Memory B cell (primary cell): ENCODE measurements around the gene TYW1.
A peak's percentile ranks its signal among the peaks of the same experiment; 100 is the strongest.
"Not testable (repeated sequence)": the region's sequence is repeated elsewhere in the genome, so short reads cannot be mapped to it uniquely, and the experiment has no call there.

Source experiments
- ATAC-seq: fragments of 150-1000 bp; cut with Tn5 transposase; 2 replicates; pipeline ENCODE4 v1.10.0; 2021; ENCODE audit warnings: low read depth, mild to moderate bottlenecking, moderate library complexity
- DNase-seq, 2 donors: peaks; one replicate each; pipeline ENCODE4 v3.0.0; 2022; ENCODE audit warnings: low spot score in 2 of 2
- H3K27ac Mint-ChIP-seq: one replicate; pipeline ENCODE4 v1.8.0; 2022; ENCODE audit warnings: mild to moderate bottlenecking, moderate library complexity, mixed read lengths
- H3K27me3 Mint-ChIP-seq: one replicate; pipeline ENCODE4 v1.8.0; 2022; ENCODE audit warnings: mixed read lengths
- H3K36me3 Mint-ChIP-seq: one replicate; pipeline ENCODE4 v1.8.0; 2022; ENCODE audit warnings: mild to moderate bottlenecking, mixed read lengths
- H3K4me1 Mint-ChIP-seq: one replicate; pipeline ENCODE4 v1.8.0; 2022; ENCODE audit warnings: mixed read lengths
- H3K4me3 Mint-ChIP-seq: one replicate; pipeline ENCODE4 v1.8.0; 2022; ENCODE audit warnings: mild to moderate bottlenecking, moderate library complexity, mixed read lengths
- H3K9me3 Mint-ChIP-seq: one replicate; pipeline ENCODE4 v1.8.0; 2022; ENCODE audit warnings: mixed read lengths

TYW1 gene

GRCh38 chr7:67043559-67043930, 46.9 kb downstream of the TYW1 start:
- H3K36me3 Mint-ChIP-seq: not testable (repeated sequence)

GRCh38 chr7:67045496-67045995, 48.9 kb downstream of the TYW1 start:
- no peak for ATAC-seq
- Mint-ChIP-seq H3K4me1 (peaks cover 10% of the 10 kb centered on the region), H3K27me3 (no peaks in the 10 kb centered on the region), H3K4me3 (no peak overlapping the region), H3K9me3 (no peaks in the 10 kb centered on the region), H3K27ac (no peak overlapping the region), H3K36me3 (peaks cover 15% of the 10 kb centered on the region)
- DNase-seq: no peak

More at GRCh38 chr7:67043559-67043930, 46.9 kb downstream of the TYW1 start:
- H3K9me3 Mint-ChIP-seq, H3K4me3 Mint-ChIP-seq, ATAC-seq, H3K4me1 Mint-ChIP-seq, DNase-seq, H3K27me3 Mint-ChIP-seq, H3K27ac Mint-ChIP-seq: not testable (repeated sequence)

- ATAC-seq, H3K4me3 Mint-ChIP-seq, DNase-seq, H3K9me3 Mint-ChIP-seq, H3K27ac Mint-ChIP-seq, H3K4me1 Mint-ChIP-seq, H3K27me3 Mint-ChIP-seq: not testable (repeated sequence)
- H3K36me3 Mint-ChIP-seq: peaks cover 26% of the 10 kb centered on the region
Measured at GRCh38 chr7:67046819-67047218, 50.2 kb downstream of the TYW1 start.

- H3K4me3 Mint-ChIP-seq, H3K9me3 Mint-ChIP-seq, DNase-seq, H3K27me3 Mint-ChIP-seq, ATAC-seq: not testable (repeated sequence)
- peak overlapping the region; percentile 74 for H3K27ac Mint-ChIP-seq
- H3K4me1 Mint-ChIP-seq: peaks cover 12% of the 10 kb centered on the region
- H3K36me3 Mint-ChIP-seq: peaks cover 43% of the 10 kb centered on the region
Measured at GRCh38 chr7:67049908-67050307, 53.3 kb downstream of the TYW1 start.

- DNase-seq, H3K9me3 Mint-ChIP-seq, H3K27ac Mint-ChIP-seq, H3K27me3 Mint-ChIP-seq, H3K4me3 Mint-ChIP-seq, ATAC-seq, H3K4me1 Mint-ChIP-seq: not testable (repeated sequence)
- peaks cover 43% of the 10 kb centered on the region for H3K36me3 Mint-ChIP-seq
Measured at GRCh38 chr7:67052161-67052560, 55.5 kb downstream of the TYW1 start.

GRCh38 chr7:67056683-67057082, 60.0 kb downstream of the TYW1 start:
- DNase-seq (no peak), ATAC-seq (no peak)
- Mint-ChIP-seq H3K27me3 (no peaks in the 10 kb centered on the region), H3K4me1 (peaks cover 4% of the 10 kb centered on the region), H3K27ac (no peak overlapping the region), H3K9me3 (peaks cover 7% of the 10 kb centered on the region), H3K4me3 (no peak overlapping the region), H3K36me3 (peaks cover 30% of the 10 kb centered on the region)

GRCh38 chr7:67061321-67061720, 64.7 kb downstream of the TYW1 start:
- DNase-seq, ATAC-seq, H3K27me3 Mint-ChIP-seq, H3K27ac Mint-ChIP-seq, H3K9me3 Mint-ChIP-seq, H3K4me3 Mint-ChIP-seq, H3K4me1 Mint-ChIP-seq: not testable (repeated sequence)
- H3K36me3 Mint-ChIP-seq: peaks cover 23% of the 10 kb centered on the region

GRCh38 chr7:67062802-67063201, 66.2 kb downstream of the TYW1 start:
- H3K27me3 Mint-ChIP-seq, ATAC-seq, H3K27ac Mint-ChIP-seq, H3K4me1 Mint-ChIP-seq, H3K9me3 Mint-ChIP-seq, H3K4me3 Mint-ChIP-seq, DNase-seq: not testable (repeated sequence)
- H3K36me3 Mint-ChIP-seq: peaks cover 27% of the 10 kb centered on the region

- Mint-ChIP-seq H3K36me3 (peaks cover 49% of the 10 kb centered on the region), H3K27ac (peak overlapping the region; percentile 73)
- H3K4me1 Mint-ChIP-seq: not testable (repeated sequence)
Measured at GRCh38 chr7:67066950-67067622, 70.5 kb downstream of the TYW1 start.

GRCh38 chr7:67076120-67076519, 79.5 kb downstream of the TYW1 start:
- H3K36me3 Mint-ChIP-seq: peaks cover 46% of the 10 kb centered on the region
- H3K4me1 Mint-ChIP-seq, H3K27ac Mint-ChIP-seq, H3K4me3 Mint-ChIP-seq, DNase-seq, ATAC-seq, H3K27me3 Mint-ChIP-seq: not testable (repeated sequence)
- H3K9me3 Mint-ChIP-seq: peaks cover 15% of the 10 kb centered on the region

More at GRCh38 chr7:67066950-67067622, 70.5 kb downstream of the TYW1 start:
- not testable (repeated sequence) for H3K4me3 Mint-ChIP-seq, DNase-seq, H3K27me3 Mint-ChIP-seq, H3K9me3 Mint-ChIP-seq
- peak; percentile 35 for ATAC-seq

- not testable (repeated sequence) for ATAC-seq, H3K27me3 Mint-ChIP-seq, H3K4me1 Mint-ChIP-seq, DNase-seq, H3K4me3 Mint-ChIP-seq, H3K27ac Mint-ChIP-seq
- H3K9me3 Mint-ChIP-seq: peaks cover 15% of the 10 kb centered on the region
- peaks cover 58% of the 10 kb centered on the region for H3K36me3 Mint-ChIP-seq
Measured at GRCh38 chr7:67082880-67083279, 86.2 kb downstream of the TYW1 start.

GRCh38 chr7:67089261-67089660, 92.6 kb downstream of the TYW1 start:
- peaks cover 33% of the 10 kb centered on the region for H3K36me3 Mint-ChIP-seq
- not testable (repeated sequence) for H3K9me3 Mint-ChIP-seq, ATAC-seq

GRCh38 chr7:67091053-67091452, 94.4 kb downstream of the TYW1 start:
- not testable (repeated sequence) for H3K4me1 Mint-ChIP-seq, ATAC-seq, H3K27ac Mint-ChIP-seq, H3K4me3 Mint-ChIP-seq, DNase-seq, H3K9me3 Mint-ChIP-seq, H3K27me3 Mint-ChIP-seq
- peaks cover 25% of the 10 kb centered on the region for H3K36me3 Mint-ChIP-seq

More at GRCh38 chr7:67089261-67089660, 92.6 kb downstream of the TYW1 start:
- not testable (repeated sequence) for H3K27me3 Mint-ChIP-seq, H3K4me3 Mint-ChIP-seq, H3K4me1 Mint-ChIP-seq, DNase-seq, H3K27ac Mint-ChIP-seq

- not testable (repeated sequence) for H3K27ac Mint-ChIP-seq, H3K9me3 Mint-ChIP-seq, DNase-seq, H3K4me3 Mint-ChIP-seq, ATAC-seq, H3K27me3 Mint-ChIP-seq, H3K4me1 Mint-ChIP-seq
- H3K36me3 Mint-ChIP-seq: peaks cover 32% of the 10 kb centered on the region
Measured at GRCh38 chr7:67098031-67098430, 101.4 kb downstream of the TYW1 start.

- ATAC-seq, H3K9me3 Mint-ChIP-seq, H3K27ac Mint-ChIP-seq, H3K27me3 Mint-ChIP-seq, H3K4me1 Mint-ChIP-seq, DNase-seq, H3K4me3 Mint-ChIP-seq: not testable (repeated sequence)
- peaks cover 39% of the 10 kb centered on the region for H3K36me3 Mint-ChIP-seq
Measured at GRCh38 chr7:67099406-67099805, 102.8 kb downstream of the TYW1 start.
